Suppressor macrophage treated with lipopolysaccharide for 1 hour (primary cell): Measurements from ENCODE around the gene ACTG2.

ENCODE experiments used
- DNase-seq, 3 donors: peaks; one replicate each; pipeline ENCODE4 v3.0.0-alpha.2; 2020 to 2022

Gene ACTG2

GRCh38 chr2:73969356-73969755 is 76.5 kb downstream of the ACTG2 start:
- peak; percentile 50 to 63 (median 54) for DNase-seq
